Left lung (tissue), 10 donors: ENCODE data around the gene CAB39L. TPM values are rescaled to one million over a fixed set of nuclear protein-coding genes. Genes with fewer than 3 reads are reported as not detected.

Experiments
- ATAC-seq: fragments of 200-7000 bp; cut with Tn5 transposase; one replicate; pipeline ENCODE4 v1.9.1; 2020; ENCODE audit warnings: moderate library complexity
- DNase-seq, 4 donors: peaks; one replicate each; pipeline ENCODE4 v3.0.0-alpha.2; 2013 to 2020
- H3K27ac ChIP-seq, 2 donors: fragments of 200-600 bp; sonication (generic) in 1 of 2; one replicate each; pipeline versions ENCODE4 v1.5.0 to v1.8.0; 2020 to 2021
- H3K27me3 ChIP-seq, 2 donors: fragments of 200-600 bp; sonication (generic) in 1 of 2; one replicate each; pipeline versions ENCODE4 v1.5.0 to v1.8.0; 2020 to 2021
- H3K36me3 ChIP-seq, 2 donors: fragments of 200-600 bp; sonication (generic) in 1 of 2; one replicate each; pipeline versions ENCODE4 v1.5.0 to v1.8.0; 2020 to 2021
- H3K4me1 ChIP-seq, 2 donors: fragments of 200-600 bp; one replicate each; pipeline ENCODE4 v1.8.0; 2021
- H3K4me3 ChIP-seq, 2 donors: fragments of 200-600 bp; sonication (generic) in 1 of 2; one replicate each; pipeline versions ENCODE4 v1.5.0 to v1.8.0; 2020 to 2021; ENCODE audit warnings: mild to moderate bottlenecking in 1 of 2
- H3K9me3 ChIP-seq, 2 donors: fragments of 200-600 bp; sonication (generic) in 1 of 2; one replicate each; pipeline versions ENCODE4 v1.5.0 to v1.8.0; 2020 to 2021
- intact Hi-C, 2 donors: fragments of 100-400 bp; cut with DNase I; formaldehyde crosslinking; loops; one replicate each; pipeline versions ENCODE4 v1.11.2 to v1.14.2; 2022
- polyA plus RNA-seq, 6 donors: library from polyadenylated mRNA; unstranded; fragments of 120-200 nt; gene quantifications; one replicate each; pipeline ENCODE4 v1.2.1, GENCODE V29; 2013; ENCODE audit not compliant: insufficient read length in 6 of 6
- total RNA-seq, 2 donors: library from RNA; stranded (reverse); fragmentation: NEBNext Ultra II Directional; extraction: Animal tissue kit (Norgen Biotek cat#: 25700); gene quantifications; one replicate each; pipeline ENCODE4 v1.2.1, GENCODE V29; 2021
- TF ChIP-seq, protein P1 (sequence below), 2 donors: fragments of 200-600 bp; sonication (generic) in 1 of 2; IDR thresholded peaks; one replicate each; pipeline versions ENCODE4 v1.5.0 to v1.8.0; 2021; ENCODE audit warnings: antibody characterized with exemption in 2 of 2
- donor health status: DM: no; HTN: yes; CAD: no.
- donor health status: DM: no; HTN: no; CAD: no.

Gene CAB39L
- total and polyA plus RNA-seq, 8 donors = 8.6 to 12.8 (median 10.1) TPM

- intact Hi-C loops = no loop called here
- ATAC-seq = no peak
- Histone ChIP-seq H3K36me3 (peaks cover 0 to 8% of the 10 kb centered on the region in 2 donors), H3K4me3 (no peak overlapping the region), H3K4me1 (peaks cover 0 to 9% of the 10 kb centered on the region in 2 donors), H3K9me3 (no peaks in the 10 kb centered on the region), H3K27me3 (no peaks in the 10 kb centered on the region), H3K27ac (no peak overlapping the region)
- TF ChIP-seq, protein P1, sequence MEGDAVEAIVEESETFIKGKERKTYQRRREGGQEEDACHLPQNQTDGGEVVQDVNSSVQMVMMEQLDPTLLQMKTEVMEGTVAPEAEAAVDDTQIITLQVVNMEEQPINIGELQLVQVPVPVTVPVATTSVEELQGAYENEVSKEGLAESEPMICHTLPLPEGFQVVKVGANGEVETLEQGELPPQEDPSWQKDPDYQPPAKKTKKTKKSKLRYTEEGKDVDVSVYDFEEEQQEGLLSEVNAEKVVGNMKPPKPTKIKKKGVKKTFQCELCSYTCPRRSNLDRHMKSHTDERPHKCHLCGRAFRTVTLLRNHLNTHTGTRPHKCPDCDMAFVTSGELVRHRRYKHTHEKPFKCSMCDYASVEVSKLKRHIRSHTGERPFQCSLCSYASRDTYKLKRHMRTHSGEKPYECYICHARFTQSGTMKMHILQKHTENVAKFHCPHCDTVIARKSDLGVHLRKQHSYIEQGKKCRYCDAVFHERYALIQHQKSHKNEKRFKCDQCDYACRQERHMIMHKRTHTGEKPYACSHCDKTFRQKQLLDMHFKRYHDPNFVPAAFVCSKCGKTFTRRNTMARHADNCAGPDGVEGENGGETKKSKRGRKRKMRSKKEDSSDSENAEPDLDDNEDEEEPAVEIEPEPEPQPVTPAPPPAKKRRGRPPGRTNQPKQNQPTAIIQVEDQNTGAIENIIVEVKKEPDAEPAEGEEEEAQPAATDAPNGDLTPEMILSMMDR (IDR thresholded peaks at IDR 0.05) = no peak
- no peak for DNase-seq
Observed at GRCh38 chr13:49452725-49453457, 9.0 kb upstream of the CAB39L start.

DNA sequence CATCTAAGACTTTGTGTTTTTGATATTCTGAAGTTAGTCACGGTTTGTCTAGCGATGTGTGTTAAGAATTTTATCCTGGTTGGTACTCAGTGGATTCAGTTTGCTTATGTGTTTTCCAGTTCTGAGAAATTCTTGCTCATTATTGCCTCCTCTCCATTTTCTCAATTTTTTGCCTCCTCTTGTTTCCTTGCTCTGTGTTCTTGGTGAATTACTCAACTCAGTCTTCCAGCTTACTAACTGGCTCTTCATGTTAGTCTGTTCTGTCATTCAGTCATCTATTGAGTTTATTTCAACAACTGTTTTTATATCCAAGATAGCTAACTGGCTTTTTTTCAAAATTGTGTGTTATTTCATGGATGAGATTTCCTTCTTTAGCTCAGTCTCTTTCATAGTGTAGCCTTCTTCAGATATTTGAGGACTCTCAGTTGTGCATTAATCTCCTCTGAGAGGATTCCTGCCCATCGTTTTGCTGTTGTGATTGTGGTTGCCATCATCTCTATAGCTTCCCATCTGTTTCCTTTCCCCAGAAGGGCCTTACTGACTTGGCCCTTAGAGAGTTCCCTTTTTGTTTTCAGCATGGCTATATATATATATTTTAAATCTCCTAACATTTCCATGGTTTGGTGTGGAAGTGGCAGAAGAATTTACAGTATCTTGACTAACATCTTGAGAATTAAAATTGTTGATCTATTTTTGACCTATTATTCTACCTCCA, 6.4 kb upstream of the CAB39L start:
- Histone ChIP-seq H3K27me3 (no peaks in the 10 kb centered on the region), H3K4me1 (peaks cover 0 to 34% of the 10 kb centered on the region in 2 donors), H3K4me3 (no peak overlapping the region), H3K36me3 (peaks cover 0 to 8% of the 10 kb centered on the region in 2 donors), H3K27ac (no peak overlapping the region), H3K9me3 (no peaks in the 10 kb centered on the region)
- ATAC-seq (no peak), DNase-seq (no peak)
- TF ChIP-seq, protein P1 (IDR thresholded peaks at IDR 0.05) = no peak
- intact Hi-C loops = no loop called here

DNA sequence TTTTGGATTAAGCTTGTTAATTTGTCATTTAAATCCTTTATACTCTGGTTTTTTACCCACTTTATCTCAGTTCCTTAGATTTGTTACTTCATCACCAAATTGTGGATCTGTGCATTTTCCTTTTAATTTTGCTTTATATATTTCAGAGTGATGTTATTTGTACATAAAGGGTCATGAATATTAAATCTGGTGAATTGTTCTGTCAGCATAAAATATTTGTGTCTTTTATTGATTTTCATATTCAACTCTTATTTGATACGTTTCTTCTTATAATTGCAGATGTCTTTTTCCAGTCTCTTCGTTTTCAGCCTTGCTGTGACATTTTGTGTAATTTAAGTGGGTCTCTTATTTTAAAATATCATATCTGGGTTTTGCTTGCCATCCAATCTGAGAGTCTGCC, 4.9 kb upstream of the CAB39L start:
- H3K4me3 ChIP-seq = no peak overlapping the region
- TF ChIP-seq, protein P1 (IDR thresholded peaks at IDR 0.05) = no peak
- H3K9me3 ChIP-seq = no peaks in the 10 kb centered on the region
- peaks cover 0 to 8% of the 10 kb centered on the region in 2 donors for H3K36me3 ChIP-seq
- ATAC-seq (no peak), DNase-seq (no peak)
- peaks cover 0 to 27% of the 10 kb centered on the region in 2 donors for H3K4me1 ChIP-seq
- H3K27me3 ChIP-seq = no peaks in the 10 kb centered on the region
- intact Hi-C loops = no loop called here
- H3K27ac ChIP-seq = no peak overlapping the region

DNA sequence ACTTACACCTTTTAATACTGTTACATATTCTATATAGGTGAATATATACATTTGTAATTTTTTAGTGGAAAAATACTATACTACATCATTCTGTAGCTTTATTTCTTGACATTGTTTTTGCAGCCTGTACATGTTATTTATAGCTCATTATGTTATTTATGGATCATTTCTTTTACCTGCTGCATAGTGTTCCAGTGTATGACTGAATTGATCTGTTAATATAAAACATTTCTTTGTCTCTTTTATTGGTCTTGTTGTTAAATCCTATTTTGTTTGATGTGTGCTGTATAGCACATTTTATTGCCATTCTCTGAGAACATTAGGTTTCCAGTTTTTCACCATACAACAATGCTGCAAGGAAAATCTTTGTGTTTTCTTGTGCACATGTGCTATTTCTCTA, 2.6 kb upstream of the CAB39L start:
- intact Hi-C loops = no loop called here
- Histone ChIP-seq H3K27ac (peak overlapping the region in 1 of 2 donors; percentile 97), H3K36me3 (no peaks in the 10 kb centered on the region), H3K4me3 (peak overlapping the region in 1 of 2 donors; percentile 71), H3K27me3 (no peaks in the 10 kb centered on the region), H3K9me3 (no peaks in the 10 kb centered on the region), H3K4me1 (peaks cover 0 to 32% of the 10 kb centered on the region in 2 donors)
- no peak for DNase-seq
- TF ChIP-seq, protein P1 (IDR thresholded peaks at IDR 0.05) = no peak
- ATAC-seq = no peak
